Measurements from ENCODE around the gene KRTAP10-10. TPM values are rescaled to one million over a fixed set of nuclear protein-coding genes. Genes with fewer than 3 reads are reported as not detected.

The KRTAP10-10 gene
- total and polyA plus RNA-seq, 9 of the 15 experiments (the other 6 are each of a cell fraction or from before 2014, with no cell fraction given), result not detected

- Histone ChIP-seq H3K9me3 (replicated peaks; ENCODE audit: control insufficient read depth, insufficient read depth, low read depth, low read length) (no peaks in the 10 kb centered on the region), H3K9ac (ENCODE audit: insufficient read depth in 1 of 2, low read depth in 2 of 2, low read length in 2 of 2) (no peak overlapping the region), H3K9me1 (ENCODE audit: control insufficient read depth, insufficient read depth, low read length) (no peaks in the 10 kb centered on the region), H3K4me1 (replicated peaks in 1 of 2; ENCODE audit: control insufficient read depth in 2 of 2, insufficient read depth in 2 of 2, low read length in 2 of 2) (peaks cover 6 to 16% of the 10 kb centered on the region in 2 experiments; a peak in 4 of 5 replicates), H3K79me2 (ENCODE audit: control insufficient read depth, insufficient read depth, low read length) (no peaks in the 10 kb centered on the region), H3K36me3 (ENCODE audit: control insufficient read depth, insufficient read depth, low read length) (no peaks in the 10 kb centered on the region), H2AFZ (ENCODE audit: low read depth, low read length) (no peak overlapping the region), H3K27me3 (ENCODE audit: control insufficient read depth in 2 of 2, insufficient read depth in 2 of 2, low read length in 2 of 2) (peaks cover 9 to 48% of the 10 kb centered on the region in 2 experiments), H3K4me3 (no peak overlapping the region), H4K20me1 (replicated peaks; ENCODE audit: control insufficient read depth, insufficient read depth, low read length) (no peaks in the 10 kb centered on the region), H3K4me2 (ENCODE audit: insufficient read depth, low read length) (no peak overlapping the region), H3K27ac (ENCODE audit: extremely low read depth, low read depth, low read length) (no peak overlapping the region)
- intact Hi-C loops (cut with micrococcal nuclease), result no loop called here
- no TSS peak for BruUV-seq (replicated peaks)
- FAIRE-seq (no peak), DNase-seq (ENCODE audit: extremely low read depth in 1 of 4, low spot score in 3 of 4) (no peak), ATAC-seq (no peak)
- ChIA-PET CTCF (ENCODE audit: low intra/inter-chr PET ratio) (no interaction called here), POLR2A (no interaction called here)
- 17% methylated on average over 8 of the region's 8 CpGs for WGBS (ENCODE audit: insufficient coverage, low coverage, missing lambda C conversion rate)
- in situ Hi-C loops (cut with MboI), result no loop called here
- TF ChIP-seq C11orf30 (IDR thresholded peaks at IDR 0.05; ENCODE audit: low read depth), result no peak
- TF ChIP-seq SMARCA4 (IDR thresholded peaks at IDR 0.05), result no peak
- no peak for TF ChIP-seq TCF3 (CRISPR knock-in tag; IDR thresholded peaks at IDR 0.05)
- TF ChIP-seq ZNF133 (CRISPR knock-in tag; IDR thresholded peaks at IDR 0.05), result no peak
- no peak for TF ChIP-seq ZNF253 (CRISPR knock-in tag; conservative IDR thresholded peaks at IDR 0.05)
- no peak for TF ChIP-seq ZNF57 (CRISPR knock-in tag; IDR thresholded peaks at IDR 0.05)
- TF ChIP-seq LARP7 (IDR thresholded peaks at IDR 0.05), result no peak
- no peak for TF ChIP-seq ZNF165 (CRISPR knock-in tag; IDR thresholded peaks at IDR 0.05; ENCODE audit: borderline replicate concordance)
- TF ChIP-seq, protein P1, sequence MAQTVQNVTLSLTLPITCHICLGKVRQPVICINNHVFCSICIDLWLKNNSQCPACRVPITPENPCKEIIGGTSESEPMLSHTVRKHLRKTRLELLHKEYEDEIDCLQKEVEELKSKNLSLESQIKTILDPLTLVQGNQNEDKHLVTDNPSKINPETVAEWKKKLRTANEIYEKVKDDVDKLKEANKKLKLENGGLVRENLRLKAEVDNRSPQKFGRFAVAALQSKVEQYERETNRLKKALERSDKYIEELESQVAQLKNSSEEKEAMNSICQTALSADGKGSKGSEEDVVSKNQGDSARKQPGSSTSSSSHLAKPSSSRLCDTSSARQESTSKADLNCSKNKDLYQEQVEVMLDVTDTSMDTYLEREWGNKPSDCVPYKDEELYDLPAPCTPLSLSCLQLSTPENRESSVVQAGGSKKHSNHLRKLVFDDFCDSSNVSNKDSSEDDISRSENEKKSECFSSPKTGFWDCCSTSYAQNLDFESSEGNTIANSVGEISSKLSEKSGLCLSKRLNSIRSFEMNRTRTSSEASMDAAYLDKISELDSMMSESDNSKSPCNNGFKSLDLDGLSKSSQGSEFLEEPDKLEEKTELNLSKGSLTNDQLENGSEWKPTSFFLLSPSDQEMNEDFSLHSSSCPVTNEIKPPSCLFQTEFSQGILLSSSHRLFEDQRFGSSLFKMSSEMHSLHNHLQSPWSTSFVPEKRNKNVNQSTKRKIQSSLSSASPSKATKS (CRISPR knock-in tag; IDR thresholded peaks at IDR 0.05), result no peak
- no peak for TF ChIP-seq ZNF586 (CRISPR knock-in tag; conservative IDR thresholded peaks at IDR 0.05)
- TF ChIP-seq, protein P2, sequence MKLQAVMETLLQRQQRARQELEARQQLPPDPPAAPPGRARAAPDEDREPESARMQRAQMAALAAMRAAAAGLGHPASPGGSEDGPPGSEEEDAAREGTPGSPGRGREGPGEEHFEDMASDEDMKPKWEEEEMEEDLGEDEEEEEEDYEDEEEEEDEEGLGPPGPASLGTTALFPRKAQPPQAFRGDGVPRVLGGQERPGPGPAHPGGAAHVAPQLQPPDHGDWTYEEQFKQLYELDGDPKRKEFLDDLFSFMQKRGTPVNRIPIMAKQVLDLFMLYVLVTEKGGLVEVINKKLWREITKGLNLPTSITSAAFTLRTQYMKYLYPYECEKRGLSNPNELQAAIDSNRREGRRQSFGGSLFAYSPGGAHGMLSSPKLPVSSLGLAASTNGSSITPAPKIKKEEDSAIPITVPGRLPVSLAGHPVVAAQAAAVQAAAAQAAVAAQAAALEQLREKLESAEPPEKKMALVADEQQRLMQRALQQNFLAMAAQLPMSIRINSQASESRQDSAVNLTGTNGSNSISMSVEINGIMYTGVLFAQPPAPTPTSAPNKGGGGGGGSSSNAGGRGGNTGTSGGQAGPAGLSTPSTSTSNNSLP (IDR thresholded peaks at IDR 0.05; ENCODE audit: borderline replicate concordance, low read depth, low read length), result no peak
- no peak for TF ChIP-seq MED1 (CRISPR knock-in tag; IDR thresholded peaks at IDR 0.05; ENCODE audit: borderline replicate concordance)
- no peak for TF ChIP-seq KLF16 (IDR thresholded peaks at IDR 0.05)
Measured at GRCh38 chr21:44599264-44600029, 37.7 kb upstream of the KRTAP10-10 start.

Data from K562 (cell line).